ENCODE results near the gene PRADC1.

The PRADC1 gene

DNA sequence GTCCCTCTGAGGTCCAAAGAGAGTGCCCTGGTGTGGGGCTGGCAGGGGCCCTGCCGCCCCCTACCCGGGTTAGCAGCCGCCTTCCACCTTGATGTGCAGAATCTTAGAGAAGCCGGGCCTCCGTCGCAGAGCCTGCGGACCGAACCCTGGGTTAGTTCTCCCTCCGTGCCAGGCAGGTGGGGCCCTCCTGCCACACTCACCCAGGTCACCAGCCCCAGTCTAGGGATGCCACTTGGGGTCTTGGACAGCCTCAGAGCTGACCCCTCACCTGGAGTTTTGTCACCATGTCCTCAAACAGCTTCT, 25.8 kb upstream of the PRADC1 start:
- H3K36me3 ChIP-seq (ENCODE audit: control insufficient read depth, insufficient read depth, low read length) = peaks cover 2% of the 10 kb centered on the region
- H3K4me1 ChIP-seq (ENCODE audit: control insufficient read depth, insufficient read depth, low read length) = peaks cover 7% of the 10 kb centered on the region
- no peak overlapping the region for H3K27ac ChIP-seq (ENCODE audit: insufficient read depth, low read depth, low read length, poor library complexity, severe bottlenecking)
- H3K27me3 ChIP-seq (ENCODE audit: control insufficient read depth, insufficient read depth, low read length, poor library complexity, severe bottlenecking) = no peaks in the 10 kb centered on the region
- 94% methylated on average over 9 of the region's 9 CpGs for WGBS, 2 experiments
- no peak overlapping the region for H3K4me3 ChIP-seq (ENCODE audit: insufficient read depth, low read depth, low read length)
- H3K9me3 ChIP-seq (ENCODE audit: control insufficient read depth, low read length) = no peaks in the 10 kb centered on the region

DNA sequence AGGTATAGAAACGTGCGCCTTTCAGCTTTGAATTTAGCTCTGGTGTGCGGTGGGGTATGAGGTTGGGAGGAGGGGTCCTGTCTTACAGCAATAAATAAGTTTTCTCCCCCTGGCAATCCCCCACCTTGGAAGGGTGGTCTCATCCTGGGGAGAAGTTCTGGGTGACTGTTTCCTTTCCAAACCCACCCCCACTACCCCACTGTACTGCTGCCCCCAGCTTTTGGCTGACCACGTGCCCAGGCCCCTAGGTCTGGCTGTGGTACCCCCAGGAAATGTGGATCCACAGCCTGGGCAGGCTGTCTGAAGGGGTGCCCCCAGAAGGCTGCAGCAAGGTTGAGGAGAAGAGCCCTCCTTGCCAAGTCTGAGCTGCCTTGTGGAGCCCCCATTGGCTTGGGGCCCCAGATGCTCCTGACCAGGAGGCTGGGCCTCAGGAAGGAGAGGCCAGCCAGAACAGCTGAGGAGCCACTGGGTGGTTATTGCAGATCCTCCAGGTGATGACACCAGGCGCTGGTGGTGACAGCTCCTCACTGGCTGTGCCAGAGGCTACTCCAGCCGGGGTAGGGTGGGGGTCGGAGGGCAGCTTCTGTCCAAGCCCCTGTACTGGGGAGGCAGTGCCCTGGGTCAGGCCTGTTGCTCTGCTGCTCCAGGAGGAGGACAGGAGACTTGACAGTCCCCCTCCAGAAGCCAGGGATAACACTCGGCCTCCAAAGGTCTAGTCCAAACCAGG, 25.3 kb upstream of the PRADC1 start:
- Histone ChIP-seq H3K9me3 (ENCODE audit: control insufficient read depth, low read length) (no peaks in the 10 kb centered on the region), H3K27ac (ENCODE audit: insufficient read depth, low read depth, low read length, poor library complexity, severe bottlenecking) (no peak overlapping the region), H3K4me1 (ENCODE audit: control insufficient read depth, insufficient read depth, low read length) (peaks cover 7% of the 10 kb centered on the region), H3K4me3 (ENCODE audit: insufficient read depth, low read depth, low read length) (no peak overlapping the region), H3K36me3 (ENCODE audit: control insufficient read depth, insufficient read depth, low read length) (peaks cover 8% of the 10 kb centered on the region), H3K27me3 (ENCODE audit: control insufficient read depth, insufficient read depth, low read length, poor library complexity, severe bottlenecking) (no peaks in the 10 kb centered on the region)
- 92 to 93% methylated on average over 8 of the region's 8 CpGs for WGBS, 2 experiments

- no peaks in the 10 kb centered on the region for H3K27me3 ChIP-seq (ENCODE audit: control insufficient read depth, insufficient read depth, low read length, poor library complexity, severe bottlenecking)
- H3K4me3 ChIP-seq (ENCODE audit: insufficient read depth, low read depth, low read length) = no peak overlapping the region
- 85 to 92% methylated on average over 10 of the region's 10 CpGs for WGBS, 2 experiments
- H3K27ac ChIP-seq (ENCODE audit: insufficient read depth, low read depth, low read length, poor library complexity, severe bottlenecking) = no peak overlapping the region
- H3K9me3 ChIP-seq (ENCODE audit: control insufficient read depth, low read length) = no peaks in the 10 kb centered on the region
- peaks cover 7% of the 10 kb centered on the region for H3K4me1 ChIP-seq (ENCODE audit: control insufficient read depth, insufficient read depth, low read length)
- peaks cover 15% of the 10 kb centered on the region for H3K36me3 ChIP-seq (ENCODE audit: control insufficient read depth, insufficient read depth, low read length)
Measured at GRCh38 chr2:73257425-73258125, 24.5 kb upstream of the PRADC1 start.

GRCh38 chr2:73257021-73257420, 24.0 kb upstream of the PRADC1 start:
- no peaks in the 10 kb centered on the region for H3K27me3 ChIP-seq (ENCODE audit: control insufficient read depth, insufficient read depth, low read length, poor library complexity, severe bottlenecking)
- no peak overlapping the region for H3K27ac ChIP-seq (ENCODE audit: insufficient read depth, low read depth, low read length, poor library complexity, severe bottlenecking)
- 94 to 99% methylated on average over 2 of the region's 2 CpGs for WGBS, 2 experiments
- peaks cover 7% of the 10 kb centered on the region for H3K4me1 ChIP-seq (ENCODE audit: control insufficient read depth, insufficient read depth, low read length)
- no peak overlapping the region for H3K4me3 ChIP-seq (ENCODE audit: insufficient read depth, low read depth, low read length)
- no peaks in the 10 kb centered on the region for H3K9me3 ChIP-seq (ENCODE audit: control insufficient read depth, low read length)
- H3K36me3 ChIP-seq (ENCODE audit: control insufficient read depth, insufficient read depth, low read length) = peaks cover 18% of the 10 kb centered on the region

DNA sequence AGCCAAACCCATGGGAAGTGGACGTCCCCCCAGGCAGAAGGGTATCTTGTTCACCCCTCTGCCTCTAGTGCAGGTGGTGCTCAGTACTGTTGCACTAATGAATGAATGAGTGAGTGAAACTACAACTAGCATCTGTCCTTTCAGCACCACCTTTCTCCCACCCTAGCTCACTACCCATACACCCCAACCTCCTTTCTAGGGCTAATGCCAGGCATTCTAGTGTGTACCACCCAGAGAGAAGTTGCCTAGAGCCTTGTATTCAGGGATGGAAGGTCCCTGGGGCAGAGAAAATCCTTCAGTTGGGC, 23.5 kb upstream of the PRADC1 start:
- 77 to 82% methylated on average over 1 of the region's 1 CpG for WGBS, 2 experiments
- Histone ChIP-seq H3K27me3 (ENCODE audit: control insufficient read depth, insufficient read depth, low read length, poor library complexity, severe bottlenecking) (no peaks in the 10 kb centered on the region), H3K36me3 (ENCODE audit: control insufficient read depth, insufficient read depth, low read length) (peaks cover 18% of the 10 kb centered on the region), H3K9me3 (ENCODE audit: control insufficient read depth, low read length) (no peaks in the 10 kb centered on the region), H3K27ac (ENCODE audit: insufficient read depth, low read depth, low read length, poor library complexity, severe bottlenecking) (no peak overlapping the region), H3K4me3 (ENCODE audit: insufficient read depth, low read depth, low read length) (no peak overlapping the region), H3K4me1 (ENCODE audit: control insufficient read depth, insufficient read depth, low read length) (peaks cover 7% of the 10 kb centered on the region)

DNA sequence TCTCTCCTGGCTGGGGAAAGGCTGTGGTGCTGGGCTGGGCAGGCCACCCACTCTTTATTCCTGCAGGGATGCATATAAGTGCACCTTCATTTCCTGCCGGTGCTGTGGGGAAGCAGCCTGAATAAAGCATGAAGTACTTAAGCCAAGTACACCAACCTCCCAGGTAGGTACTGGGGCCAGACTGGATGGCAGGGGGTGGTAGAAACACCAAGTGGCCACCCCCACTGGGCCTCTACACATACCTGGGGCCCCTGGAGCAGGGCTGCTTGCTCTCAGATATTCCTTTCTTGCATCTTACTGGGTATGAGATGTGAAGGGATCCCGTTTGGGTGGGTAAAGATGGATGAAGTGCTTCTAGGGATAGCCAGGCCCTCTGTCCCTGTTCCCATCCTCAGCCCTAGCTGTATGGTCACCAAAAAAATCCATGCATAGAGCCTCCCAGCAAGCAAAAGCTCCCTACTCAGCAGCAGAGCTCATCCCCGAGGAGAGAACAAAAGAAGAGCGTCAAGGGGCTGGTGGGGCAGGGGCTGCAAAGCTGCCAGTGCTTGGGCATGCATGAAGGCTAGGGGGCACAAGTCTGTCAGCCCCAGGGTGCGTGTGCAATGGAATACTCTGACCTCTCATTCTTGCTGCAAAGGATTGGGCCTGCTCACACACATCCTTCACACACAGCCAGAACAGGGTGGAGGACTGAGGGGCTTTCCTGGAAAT, 23.0 kb upstream of the PRADC1 start:
- Histone ChIP-seq H3K9me3 (ENCODE audit: control insufficient read depth, low read length) (no peaks in the 10 kb centered on the region), H3K4me3 (ENCODE audit: insufficient read depth, low read depth, low read length) (no peak overlapping the region), H3K27me3 (ENCODE audit: control insufficient read depth, insufficient read depth, low read length, poor library complexity, severe bottlenecking) (no peaks in the 10 kb centered on the region), H3K27ac (ENCODE audit: insufficient read depth, low read depth, low read length, poor library complexity, severe bottlenecking) (no peak overlapping the region), H3K4me1 (ENCODE audit: control insufficient read depth, insufficient read depth, low read length) (peaks cover 7% of the 10 kb centered on the region), H3K36me3 (ENCODE audit: control insufficient read depth, insufficient read depth, low read length) (peaks cover 18% of the 10 kb centered on the region)
- 50 to 64% methylated on average over 5 of the region's 5 CpGs for WGBS, 2 experiments

DNA sequence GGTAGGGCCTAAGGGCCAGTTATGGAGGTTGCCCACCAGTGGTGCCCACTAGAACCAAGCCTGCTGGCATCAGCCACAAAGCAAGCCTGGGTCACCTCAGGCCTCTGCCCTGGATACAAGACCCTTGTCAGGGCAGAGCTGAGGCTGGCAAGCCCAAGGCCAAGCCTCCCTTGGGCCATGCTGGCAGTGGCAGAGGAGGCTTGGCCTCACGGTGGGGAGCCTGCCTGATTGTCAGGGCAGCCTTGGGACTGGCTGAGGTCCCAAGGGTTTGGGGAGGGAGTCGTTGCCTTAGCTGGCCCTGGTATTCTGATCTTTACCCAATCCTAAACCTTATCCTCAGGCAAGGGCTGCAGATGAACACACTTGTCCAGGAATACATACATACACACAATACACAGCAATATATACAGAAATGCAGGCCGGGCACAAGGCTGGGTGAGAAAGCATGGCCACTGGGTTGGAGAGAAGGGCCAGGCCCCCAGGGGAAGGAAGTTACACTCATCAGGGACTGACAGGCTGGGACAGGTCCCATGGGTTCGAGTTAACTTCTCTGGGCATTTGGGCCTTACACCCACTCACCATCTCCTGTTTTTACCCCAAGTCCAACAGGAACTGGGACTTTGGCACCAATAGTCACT, 22.1 kb upstream of the PRADC1 start:
- peaks cover 22% of the 10 kb centered on the region for H3K36me3 ChIP-seq (ENCODE audit: control insufficient read depth, insufficient read depth, low read length)
- H3K4me1 ChIP-seq (ENCODE audit: control insufficient read depth, insufficient read depth, low read length) = peaks cover 7% of the 10 kb centered on the region
- 84 to 86% methylated on average over 4 of the region's 4 CpGs for WGBS, 2 experiments
- no peak overlapping the region for H3K4me3 ChIP-seq (ENCODE audit: insufficient read depth, low read depth, low read length)
- no peaks in the 10 kb centered on the region for H3K27me3 ChIP-seq (ENCODE audit: control insufficient read depth, insufficient read depth, low read length, poor library complexity, severe bottlenecking)
- no peaks in the 10 kb centered on the region for H3K9me3 ChIP-seq (ENCODE audit: control insufficient read depth, low read length)
- no peak overlapping the region for H3K27ac ChIP-seq (ENCODE audit: insufficient read depth, low read depth, low read length, poor library complexity, severe bottlenecking)

DNA sequence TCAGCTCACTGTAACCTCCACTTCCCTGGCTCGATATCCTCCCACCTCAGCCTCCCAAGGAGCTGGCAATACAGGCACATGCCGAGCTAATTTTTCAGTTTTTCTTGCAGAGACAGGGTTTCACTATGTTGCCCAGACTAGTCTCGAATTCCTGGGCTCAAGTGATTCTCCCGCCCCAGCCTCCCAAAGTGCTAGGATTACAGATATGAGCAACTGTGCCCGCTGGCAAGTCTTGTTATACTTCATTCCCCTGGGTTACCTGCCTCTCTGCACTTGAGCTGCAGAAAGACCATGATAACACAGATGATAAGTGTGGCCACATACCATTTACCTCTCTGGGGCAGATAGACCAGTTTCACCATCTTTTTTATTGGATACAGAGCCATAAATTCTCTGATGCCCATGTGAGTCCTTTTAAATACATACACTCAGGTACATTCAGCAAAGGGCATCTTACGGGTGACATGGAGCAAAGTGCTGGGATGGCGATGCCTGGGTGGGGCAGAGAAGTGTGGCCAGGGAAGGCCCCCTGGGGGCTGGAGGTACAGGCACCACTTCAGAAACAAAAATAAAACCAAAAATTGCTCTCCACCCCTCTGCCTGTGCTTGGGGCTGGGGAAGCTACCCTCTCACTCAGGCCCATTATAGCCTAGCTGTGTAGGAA, 21.4 kb upstream of the PRADC1 start:
- Histone ChIP-seq H3K4me1 (ENCODE audit: control insufficient read depth, insufficient read depth, low read length) (peaks cover 7% of the 10 kb centered on the region), H3K27me3 (ENCODE audit: control insufficient read depth, insufficient read depth, low read length, poor library complexity, severe bottlenecking) (no peaks in the 10 kb centered on the region), H3K9me3 (ENCODE audit: control insufficient read depth, low read length) (no peaks in the 10 kb centered on the region), H3K4me3 (ENCODE audit: insufficient read depth, low read depth, low read length) (no peak overlapping the region), H3K36me3 (ENCODE audit: control insufficient read depth, insufficient read depth, low read length) (peaks cover 28% of the 10 kb centered on the region), H3K27ac (ENCODE audit: insufficient read depth, low read depth, low read length, poor library complexity, severe bottlenecking) (no peak overlapping the region)
- 93 to 94% methylated on average over 7 of the region's 7 CpGs for WGBS, 2 experiments

DNA sequence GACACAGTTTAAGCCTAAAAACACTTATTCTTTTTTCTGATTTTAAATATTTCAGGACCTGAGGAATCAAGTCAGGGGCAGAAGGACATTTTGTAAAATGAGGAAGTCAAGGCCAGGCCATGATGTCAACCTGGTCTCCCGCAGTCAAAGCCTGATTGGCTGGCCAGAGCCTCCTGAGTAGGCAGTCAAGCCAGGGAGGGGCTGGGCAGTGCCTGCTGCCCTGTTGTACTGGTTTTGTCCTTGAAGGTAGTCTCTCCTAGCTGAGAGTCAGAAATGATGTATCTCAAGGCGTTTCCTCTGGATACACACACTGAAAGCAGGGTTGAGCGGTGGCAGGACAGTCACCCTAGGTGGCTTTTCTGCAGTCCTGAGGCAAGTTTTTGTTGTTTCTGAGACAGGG, 20.9 kb upstream of the PRADC1 start:
- H3K4me1 ChIP-seq (ENCODE audit: control insufficient read depth, insufficient read depth, low read length) = peaks cover 7% of the 10 kb centered on the region
- no peak overlapping the region for H3K27ac ChIP-seq (ENCODE audit: insufficient read depth, low read depth, low read length, poor library complexity, severe bottlenecking)
- no peaks in the 10 kb centered on the region for H3K9me3 ChIP-seq (ENCODE audit: control insufficient read depth, low read length)
- H3K4me3 ChIP-seq (ENCODE audit: insufficient read depth, low read depth, low read length) = no peak overlapping the region
- 90 to 94% methylated on average over 3 of the region's 3 CpGs for WGBS, 2 experiments
- H3K36me3 ChIP-seq (ENCODE audit: control insufficient read depth, insufficient read depth, low read length) = peaks cover 34% of the 10 kb centered on the region
- no peaks in the 10 kb centered on the region for H3K27me3 ChIP-seq (ENCODE audit: control insufficient read depth, insufficient read depth, low read length, poor library complexity, severe bottlenecking)

DNA sequence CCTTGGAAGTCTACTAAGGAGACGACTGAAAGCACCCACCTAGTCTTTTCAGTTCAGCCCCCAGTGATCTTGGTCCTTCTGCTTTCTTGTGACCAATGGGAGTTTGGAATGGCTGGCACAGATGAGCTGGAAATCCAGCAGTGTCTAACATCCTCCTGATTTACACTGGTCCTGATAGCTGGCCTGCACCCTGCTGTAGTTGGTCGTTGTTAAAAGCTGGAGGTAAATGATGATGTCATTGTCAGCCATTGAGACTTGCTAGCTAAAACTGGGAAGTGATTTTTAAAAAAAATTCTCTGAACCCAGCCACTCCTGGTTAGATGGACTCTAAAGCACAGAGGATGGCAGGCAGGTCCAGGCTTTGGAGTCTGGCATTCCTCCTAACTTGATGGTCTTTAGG, 20.4 kb upstream of the PRADC1 start:
- H3K9me3 ChIP-seq (ENCODE audit: control insufficient read depth, low read length) = no peaks in the 10 kb centered on the region
- H3K27ac ChIP-seq (ENCODE audit: insufficient read depth, low read depth, low read length, poor library complexity, severe bottlenecking) = no peak overlapping the region
- H3K4me1 ChIP-seq (ENCODE audit: control insufficient read depth, insufficient read depth, low read length) = peaks cover 7% of the 10 kb centered on the region
- H3K36me3 ChIP-seq (ENCODE audit: control insufficient read depth, insufficient read depth, low read length) = peaks cover 39% of the 10 kb centered on the region
- 81 to 89% methylated on average over 2 of the region's 2 CpGs for WGBS, 2 experiments
- no peak overlapping the region for H3K4me3 ChIP-seq (ENCODE audit: insufficient read depth, low read depth, low read length)
- H3K27me3 ChIP-seq (ENCODE audit: control insufficient read depth, insufficient read depth, low read length, poor library complexity, severe bottlenecking) = no peaks in the 10 kb centered on the region

Data from ectodermal cell (in vitro differentiated cells).